CD4-positive, alpha-beta T cell treated with Interleukin-15 for 4 hours (primary cell): Measurements from ENCODE around the gene KRTAP5-11.
"Not testable (repeated sequence)": the region's sequence is repeated elsewhere in the genome, so short reads cannot be mapped to it uniquely, and the experiment has no call there.

Experiments used
- DNase-seq: peaks from one replicate; pipeline ENCODE4 v3.0.0-alpha.2; 2020; ENCODE audit warnings: low spot score

The KRTAP5-11 gene

GRCh38 chr11:71582309-71582895, at the start of gene KRTAP5-11:
Gene KRTAP5-11 (minus strand): TSS chr11:71582875. CDS start chr11:71582837, 38 bp downstream.
- no peak for DNase-seq

GRCh38 chr11:71631551-71631950, 48.9 kb upstream of the KRTAP5-11 start:
- not testable (repeated sequence) for DNase-seq

GRCh38 chr11:71630071-71630470, 47.4 kb upstream of the KRTAP5-11 start:
- DNase-seq = not testable (repeated sequence)

GRCh38 chr11:71628943-71629342, 46.3 kb upstream of the KRTAP5-11 start:
- DNase-seq = not testable (repeated sequence)

- not testable (repeated sequence) for DNase-seq
These were observed 40.6 kb upstream of the KRTAP5-11 start for GRCh38 chr11:71623226-71623625.

- DNase-seq = not testable (repeated sequence)
These were observed 39.9 kb upstream of the KRTAP5-11 start for GRCh38 chr11:71622561-71622960.

GRCh38 chr11:71615003-71615402, 32.3 kb upstream of the KRTAP5-11 start:
- DNase-seq = not testable (repeated sequence)

GRCh38 chr11:71614366-71614917, 31.8 kb upstream of the KRTAP5-11 start:
- not testable (repeated sequence) for DNase-seq

GRCh38 chr11:71613931-71614330, 31.3 kb upstream of the KRTAP5-11 start:
- DNase-seq = not testable (repeated sequence)

GRCh38 chr11:71611218-71611910, 28.7 kb upstream of the KRTAP5-11 start:
- not testable (repeated sequence) for DNase-seq

GRCh38 chr11:71608272-71608671, 25.6 kb upstream of the KRTAP5-11 start:
- DNase-seq = not testable (repeated sequence)

GRCh38 chr11:71607520-71608216, 25.0 kb upstream of the KRTAP5-11 start:
- not testable (repeated sequence) for DNase-seq

- not testable (repeated sequence) for DNase-seq
These were observed 24.3 kb upstream of the KRTAP5-11 start for GRCh38 chr11:71606853-71607519.

- not testable (repeated sequence) for DNase-seq
These were observed 22.3 kb upstream of the KRTAP5-11 start for GRCh38 chr11:71604798-71605488.

GRCh38 chr11:71603221-71603620, 20.5 kb upstream of the KRTAP5-11 start:
- DNase-seq = not testable (repeated sequence)

GRCh38 chr11:71589546-71589920, 6.9 kb upstream of the KRTAP5-11 start:
- not testable (repeated sequence) for DNase-seq

- peak; percentile 20 for DNase-seq
These were observed 6.3 kb upstream of the KRTAP5-11 start for GRCh38 chr11:71588822-71589545.

- not testable (repeated sequence) for DNase-seq
These were observed 5.6 kb upstream of the KRTAP5-11 start for GRCh38 chr11:71588314-71588713.

GRCh38 chr11:71585673-71586072, 3.0 kb upstream of the KRTAP5-11 start:
- DNase-seq = not testable (repeated sequence)

- DNase-seq = not testable (repeated sequence)
These were observed 294 bp upstream of the KRTAP5-11 start for GRCh38 chr11:71582969-71583368.

GRCh38 chr11:71581826-71582225, 849 bp downstream of the KRTAP5-11 start:
- no peak for DNase-seq
